Endometrium (tissue), 2 donors: Measurements from ENCODE around the gene HTRA2.

Experiments used
- FAIRE-seq: peaks from 2 replicates; lab custom pipeline; 2012; peaks lifted over from hg19 to GRCh38; lab: Jason Lieb, UNC
- donor health status: control.
- donor health status: control.

HTRA2 gene

GRCh38 chr2:74562126-74562775 lies 32.5 kb downstream of the HTRA2 start:
- no peak for FAIRE-seq

GRCh38 chr2:74564222-74564621 lies 34.5 kb downstream of the HTRA2 start:
- FAIRE-seq: no peak

GRCh38 chr2:74566076-74566753 lies 36.5 kb downstream of the HTRA2 start:
- no peak for FAIRE-seq

GRCh38 chr2:74566754-74567085 lies 37.0 kb downstream of the HTRA2 start:
- FAIRE-seq: no peak

GRCh38 chr2:74567881-74568280 lies 38.1 kb downstream of the HTRA2 start:
- no peak for FAIRE-seq

- FAIRE-seq: no peak
These were observed 40.0 kb downstream of the HTRA2 start for GRCh38 chr2:74569686-74570085.

GRCh38 chr2:74571058-74571457 lies 41.3 kb downstream of the HTRA2 start:
- FAIRE-seq: no peak

- no peak for FAIRE-seq
These were observed 42.6 kb downstream of the HTRA2 start for GRCh38 chr2:74572178-74572925.

GRCh38 chr2:74573747-74574562 lies 44.2 kb downstream of the HTRA2 start:
- FAIRE-seq: no peak

GRCh38 chr2:74575320-74575719 lies 45.6 kb downstream of the HTRA2 start:
- no peak for FAIRE-seq

- no peak for FAIRE-seq
These were observed 46.6 kb downstream of the HTRA2 start for GRCh38 chr2:74576211-74576862.

GRCh38 chr2:74576863-74577229 lies 47.1 kb downstream of the HTRA2 start:
- no peak for FAIRE-seq

GRCh38 chr2:74577448-74577847 lies 47.7 kb downstream of the HTRA2 start:
- FAIRE-seq: no peak

- no peak for FAIRE-seq
These were observed 48.7 kb downstream of the HTRA2 start for GRCh38 chr2:74578408-74578807.

- no peak for FAIRE-seq
These were observed 51.7 kb downstream of the HTRA2 start for GRCh38 chr2:74581463-74581862.

GRCh38 chr2:74582184-74582583 lies 52.5 kb downstream of the HTRA2 start:
- no peak for FAIRE-seq
